HCT116 (cell line): ENCODE results near the gene TMEM14B.

ENCODE experiments used
- ATF3 ChIP-seq: IDR thresholded peaks from 2 replicates; pipeline ENCODE4 v1.6.1; 2012
- CEBPB ChIP-seq: IDR thresholded peaks from 2 replicates; pipeline ENCODE4 v1.6.1; 2012; ENCODE audit warnings: low read depth
- EZH2 ChIP-seq: fragments of 200-600 bp; sonication (generic); IDR thresholded peaks from 2 replicates; pipeline ENCODE4 v1.6.1; 2017; ENCODE audit warnings: antibody characterized with exemption, mixed run types
- JUND ChIP-seq: IDR thresholded peaks from 2 replicates; pipeline ENCODE4 v1.6.1; 2012
- POLR2A ChIP-seq: IDR thresholded peaks from 2 replicates; pipeline ENCODE4 v1.7.0; 2011; ENCODE audit warnings: borderline replicate concordance; ENCODE audit not compliant: insufficient read depth, insufficient read length; ENCODE audit errors: extremely low read depth
- POLR2AphosphoS5 ChIP-seq: IDR thresholded peaks from 2 replicates; pipeline ENCODE4 v1.6.1; 2011; ENCODE audit warnings: mild to moderate bottlenecking, low read depth, low read length, moderate library complexity
- SIN3A ChIP-seq: IDR thresholded peaks from 2 replicates; pipeline ENCODE4 v1.6.1; 2012; ENCODE audit warnings: low read depth
- SRF ChIP-seq: IDR thresholded peaks from 2 replicates; pipeline ENCODE4 v1.6.1; 2012; ENCODE audit warnings: low read depth
- TCF7L2 ChIP-seq: IDR thresholded peaks from 2 replicates; pipeline ENCODE4 v1.7.0; 2011; ENCODE audit warnings: borderline replicate concordance, inconsistent platforms; ENCODE audit not compliant: insufficient read depth, insufficient read length; ENCODE audit errors: extremely low read depth
- YY1 ChIP-seq: IDR thresholded peaks from 2 replicates; pipeline ENCODE4 v1.6.1; 2011; ENCODE audit warnings: low read length, low read depth, moderate library complexity, mild to moderate bottlenecking; ENCODE audit not compliant: insufficient replicate concordance; ENCODE audit errors: extremely low read depth
- TF ChIP-seq, protein P1 (sequence below): IDR thresholded peaks from 2 replicates; pipeline ENCODE4 v1.6.1; 2012
- TF ChIP-seq, protein P2 (sequence below), 3 experiments: fragments of 200-600 bp in 1 of 3; sonication (generic) in 1 of 3; IDR thresholded peaks in 2 of 3; conservative IDR thresholded peaks in 1 of 3; 2 replicates each; pipeline ENCODE4 v1.5.1; 2012 to 2017; ENCODE audit warnings: low read depth in 2 of 3, low read length in 2 of 3, antibody characterized with exemption in 1 of 3, borderline replicate concordance in 1 of 3, control low read depth in 1 of 3, mild to moderate bottlenecking in 1 of 3, mixed read lengths in 1 of 3, mixed run types in 1 of 3, moderate library complexity in 1 of 3; ENCODE audit not compliant: insufficient read depth in 1 of 3

DNA sequence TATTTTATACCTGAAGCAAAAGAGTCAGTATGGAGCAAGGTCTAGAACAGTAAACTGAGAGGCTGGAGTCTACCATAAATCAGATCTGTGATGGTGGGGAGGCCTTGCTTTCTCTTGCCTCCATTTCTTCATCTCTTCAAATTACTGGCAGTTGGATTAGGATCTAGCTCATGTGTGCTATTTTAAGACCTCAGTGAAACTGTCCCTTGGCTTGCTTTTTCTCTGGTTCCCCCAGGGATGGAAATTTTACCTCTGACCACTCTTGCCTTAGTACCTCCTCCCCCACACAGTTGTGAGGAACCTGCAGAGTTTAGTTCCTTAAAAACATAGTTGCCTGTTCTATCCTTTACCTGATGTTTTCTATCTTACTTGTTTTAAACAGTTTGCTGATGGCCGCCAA is 8.5 kb downstream of the TMEM14B start:
- no peak for TF ChIP-seq TCF7L2
- TF ChIP-seq, protein P1, sequence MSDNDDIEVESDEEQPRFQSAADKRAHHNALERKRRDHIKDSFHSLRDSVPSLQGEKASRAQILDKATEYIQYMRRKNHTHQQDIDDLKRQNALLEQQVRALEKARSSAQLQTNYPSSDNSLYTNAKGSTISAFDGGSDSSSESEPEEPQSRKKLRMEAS: no peak
- TF ChIP-seq YY1: no peak
- TF ChIP-seq SRF: no peak
- TF ChIP-seq, protein P2, sequence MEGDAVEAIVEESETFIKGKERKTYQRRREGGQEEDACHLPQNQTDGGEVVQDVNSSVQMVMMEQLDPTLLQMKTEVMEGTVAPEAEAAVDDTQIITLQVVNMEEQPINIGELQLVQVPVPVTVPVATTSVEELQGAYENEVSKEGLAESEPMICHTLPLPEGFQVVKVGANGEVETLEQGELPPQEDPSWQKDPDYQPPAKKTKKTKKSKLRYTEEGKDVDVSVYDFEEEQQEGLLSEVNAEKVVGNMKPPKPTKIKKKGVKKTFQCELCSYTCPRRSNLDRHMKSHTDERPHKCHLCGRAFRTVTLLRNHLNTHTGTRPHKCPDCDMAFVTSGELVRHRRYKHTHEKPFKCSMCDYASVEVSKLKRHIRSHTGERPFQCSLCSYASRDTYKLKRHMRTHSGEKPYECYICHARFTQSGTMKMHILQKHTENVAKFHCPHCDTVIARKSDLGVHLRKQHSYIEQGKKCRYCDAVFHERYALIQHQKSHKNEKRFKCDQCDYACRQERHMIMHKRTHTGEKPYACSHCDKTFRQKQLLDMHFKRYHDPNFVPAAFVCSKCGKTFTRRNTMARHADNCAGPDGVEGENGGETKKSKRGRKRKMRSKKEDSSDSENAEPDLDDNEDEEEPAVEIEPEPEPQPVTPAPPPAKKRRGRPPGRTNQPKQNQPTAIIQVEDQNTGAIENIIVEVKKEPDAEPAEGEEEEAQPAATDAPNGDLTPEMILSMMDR (IDR thresholded peaks at IDR 0.05 in 2 of 3, conservative IDR thresholded peaks at IDR 0.05 in 1 of 3; ENCODE audit: borderline replicate concordance in 1 of 3, insufficient read depth in 1 of 3, low read depth in 2 of 3, low read length in 2 of 3): no peak
- no peak for TF ChIP-seq SIN3A
- no peak for TF ChIP-seq POLR2A
- no peak for TF ChIP-seq POLR2AphosphoS5
- no peak for TF ChIP-seq ATF3
- no peak for TF ChIP-seq CEBPB
- TF ChIP-seq EZH2: no peak
- no peak for TF ChIP-seq JUND
